ENCODE measurements around the gene HTATIP2. TPM values are rescaled to one million over a fixed set of nuclear protein-coding genes. Genes with fewer than 3 reads are reported as not detected.

HTATIP2 gene
- total and polyA plus RNA-seq, 9 of the 15 experiments (the other 6 are each of a cell fraction or from before 2014, with no cell fraction given) = 48.3 to 90.9 (median 64.4) TPM

DNA sequence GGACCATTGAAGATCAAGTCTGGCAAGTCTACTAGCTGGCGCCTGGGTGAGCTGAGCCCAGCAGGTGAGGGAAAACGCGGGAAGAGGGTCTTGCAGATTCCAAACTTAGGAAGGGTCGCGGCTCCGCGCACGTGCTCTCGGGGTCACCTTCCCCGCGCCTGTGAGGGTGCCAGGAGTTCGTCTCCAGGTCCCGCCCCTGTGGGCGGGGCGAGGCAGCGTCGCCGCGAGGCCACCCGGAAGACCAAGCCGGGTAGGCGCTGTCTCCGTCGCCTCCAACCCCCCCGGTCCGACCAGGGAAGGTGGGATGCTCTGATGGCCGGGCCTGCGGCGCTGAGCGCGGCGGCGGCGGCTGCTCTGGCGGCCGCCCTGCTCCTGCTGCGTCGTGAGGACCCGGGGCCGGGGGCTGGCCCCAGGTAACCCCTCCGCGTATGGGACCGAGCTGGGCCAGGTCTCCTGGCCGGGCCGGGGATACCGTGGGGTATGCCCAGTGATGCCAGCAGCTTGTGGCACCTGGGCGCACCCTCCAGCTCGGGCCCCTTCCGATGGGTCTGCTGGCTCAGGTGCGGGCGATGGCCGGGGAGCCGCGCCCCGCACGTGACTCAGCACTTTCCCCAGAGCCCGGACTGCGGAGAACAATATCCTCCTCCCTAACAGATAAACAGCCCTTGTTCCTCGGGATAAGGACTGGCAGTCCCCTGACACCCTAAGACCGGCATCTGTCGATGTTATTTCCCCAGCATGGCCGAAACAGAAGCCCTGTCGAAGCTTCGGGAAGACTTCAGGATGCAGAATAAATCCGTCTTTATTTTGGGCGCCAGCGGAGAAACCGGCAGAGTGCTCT is at the start of gene HTATIP2 (continued):
- TF ChIP-seq, protein P1, sequence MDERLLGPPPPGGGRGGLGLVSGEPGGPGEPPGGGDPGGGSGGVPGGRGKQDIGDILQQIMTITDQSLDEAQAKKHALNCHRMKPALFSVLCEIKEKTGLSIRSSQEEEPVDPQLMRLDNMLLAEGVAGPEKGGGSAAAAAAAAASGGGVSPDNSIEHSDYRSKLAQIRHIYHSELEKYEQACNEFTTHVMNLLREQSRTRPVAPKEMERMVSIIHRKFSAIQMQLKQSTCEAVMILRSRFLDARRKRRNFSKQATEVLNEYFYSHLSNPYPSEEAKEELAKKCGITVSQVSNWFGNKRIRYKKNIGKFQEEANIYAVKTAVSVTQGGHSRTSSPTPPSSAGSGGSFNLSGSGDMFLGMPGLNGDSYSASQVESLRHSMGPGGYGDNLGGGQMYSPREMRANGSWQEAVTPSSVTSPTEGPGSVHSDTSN (CRISPR knock-in tag; IDR thresholded peaks at IDR 0.05; ENCODE audit: low read depth) = no peak
- TF ChIP-seq, protein P1 (tag; conservative IDR thresholded peaks at IDR 0.05; ENCODE audit: low read depth) = no peak
- TF ChIP-seq FOXA3 (CRISPR knock-in tag; conservative IDR thresholded peaks at IDR 0.05 in 1 of 2, IDR thresholded peaks at IDR 0.05 in 1 of 2) (no peak), PKNOX1 (IDR thresholded peaks at IDR 0.05) (peak; percentile 31; the same call in 1 of the 2 replicates), POLR2A (conservative IDR thresholded peaks at IDR 0.05) (peak; percentile 80), NFIX (CRISPR knock-in tag; IDR thresholded peaks at IDR 0.05; ENCODE audit: low read depth) (no peak), MEF2A (IDR thresholded peaks at IDR 0.05; ENCODE audit: control insufficient read depth, low read depth, low read length) (no peak), STAT5A (IDR thresholded peaks at IDR 0.05; ENCODE audit: borderline replicate concordance, low read length) (no peak), SMARCB1 (IDR thresholded peaks at IDR 0.05; ENCODE audit: insufficient read length, low read depth) (no peak), ZNF778 (CRISPR knock-in tag; IDR thresholded peaks at IDR 0.05) (no peak), ETV1 (tag; conservative IDR thresholded peaks at IDR 0.05; ENCODE audit: low read depth) (no peak), EWSR1 (IDR thresholded peaks at IDR 0.05; ENCODE audit: borderline replicate concordance, low read depth, partially characterized antibody) (no peak), SAP30 (IDR thresholded peaks at IDR 0.05; ENCODE audit: borderline replicate concordance, insufficient read depth, low read depth, low read length, poor library complexity, severe bottlenecking) (peak; percentile 67), RB1 (IDR thresholded peaks at IDR 0.05; ENCODE audit: low read depth) (no peak; the same call in none of the 2 replicates), TEAD2 (tag; IDR thresholded peaks at IDR 0.05) (0 out of 2 replicates have a peak, but pooled peaks have one; percentile 47)
- TF ChIP-seq, protein P2, sequence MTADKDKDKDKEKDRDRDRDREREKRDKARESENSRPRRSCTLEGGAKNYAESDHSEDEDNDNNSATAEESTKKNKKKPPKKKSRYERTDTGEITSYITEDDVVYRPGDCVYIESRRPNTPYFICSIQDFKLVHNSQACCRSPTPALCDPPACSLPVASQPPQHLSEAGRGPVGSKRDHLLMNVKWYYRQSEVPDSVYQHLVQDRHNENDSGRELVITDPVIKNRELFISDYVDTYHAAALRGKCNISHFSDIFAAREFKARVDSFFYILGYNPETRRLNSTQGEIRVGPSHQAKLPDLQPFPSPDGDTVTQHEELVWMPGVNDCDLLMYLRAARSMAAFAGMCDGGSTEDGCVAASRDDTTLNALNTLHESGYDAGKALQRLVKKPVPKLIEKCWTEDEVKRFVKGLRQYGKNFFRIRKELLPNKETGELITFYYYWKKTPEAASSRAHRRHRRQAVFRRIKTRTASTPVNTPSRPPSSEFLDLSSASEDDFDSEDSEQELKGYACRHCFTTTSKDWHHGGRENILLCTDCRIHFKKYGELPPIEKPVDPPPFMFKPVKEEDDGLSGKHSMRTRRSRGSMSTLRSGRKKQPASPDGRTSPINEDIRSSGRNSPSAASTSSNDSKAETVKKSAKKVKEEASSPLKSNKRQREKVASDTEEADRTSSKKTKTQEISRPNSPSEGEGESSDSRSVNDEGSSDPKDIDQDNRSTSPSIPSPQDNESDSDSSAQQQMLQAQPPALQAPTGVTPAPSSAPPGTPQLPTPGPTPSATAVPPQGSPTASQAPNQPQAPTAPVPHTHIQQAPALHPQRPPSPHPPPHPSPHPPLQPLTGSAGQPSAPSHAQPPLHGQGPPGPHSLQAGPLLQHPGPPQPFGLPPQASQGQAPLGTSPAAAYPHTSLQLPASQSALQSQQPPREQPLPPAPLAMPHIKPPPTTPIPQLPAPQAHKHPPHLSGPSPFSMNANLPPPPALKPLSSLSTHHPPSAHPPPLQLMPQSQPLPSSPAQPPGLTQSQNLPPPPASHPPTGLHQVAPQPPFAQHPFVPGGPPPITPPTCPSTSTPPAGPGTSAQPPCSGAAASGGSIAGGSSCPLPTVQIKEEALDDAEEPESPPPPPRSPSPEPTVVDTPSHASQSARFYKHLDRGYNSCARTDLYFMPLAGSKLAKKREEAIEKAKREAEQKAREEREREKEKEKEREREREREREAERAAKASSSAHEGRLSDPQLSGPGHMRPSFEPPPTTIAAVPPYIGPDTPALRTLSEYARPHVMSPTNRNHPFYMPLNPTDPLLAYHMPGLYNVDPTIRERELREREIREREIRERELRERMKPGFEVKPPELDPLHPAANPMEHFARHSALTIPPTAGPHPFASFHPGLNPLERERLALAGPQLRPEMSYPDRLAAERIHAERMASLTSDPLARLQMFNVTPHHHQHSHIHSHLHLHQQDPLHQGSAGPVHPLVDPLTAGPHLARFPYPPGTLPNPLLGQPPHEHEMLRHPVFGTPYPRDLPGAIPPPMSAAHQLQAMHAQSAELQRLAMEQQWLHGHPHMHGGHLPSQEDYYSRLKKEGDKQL (CRISPR knock-in tag; IDR thresholded peaks at IDR 0.05; ENCODE audit: borderline replicate concordance) = 0 out of 2 replicates have a peak, but pooled peaks have one; percentile 46
- TF ChIP-seq, protein P3, sequence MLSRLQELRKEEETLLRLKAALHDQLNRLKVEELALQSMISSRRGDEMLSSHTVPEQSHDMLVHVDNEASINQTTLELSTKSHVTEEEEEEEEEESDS (CRISPR knock-in tag; IDR thresholded peaks at IDR 0.05) = no peak

All from K562 (cell line).